Left lobe of liver (tissue), 2 donors: ENCODE data around the gene LRATD1. TPM values are rescaled to one million over a fixed set of nuclear protein-coding genes. Genes with fewer than 3 reads are reported as not detected.

Source experiments
- ATAC-seq: fragments of 200-7000 bp; cut with Tn5 transposase; one replicate; pipeline ENCODE4 v1.9.1; 2020; ENCODE audit warnings: mild to moderate bottlenecking, moderate library complexity
- DNase-seq: peaks from one replicate; pipeline ENCODE4 v3.0.0-alpha.2; 2020; ENCODE audit warnings: low spot score
- total RNA-seq: library from RNA; stranded (reverse); gene quantifications from one replicate; pipeline ENCODE4 v1.2.1, GENCODE V29; 2021
- donor health status: DM: no; HTN: no; CAD: no; lungs with moderate emphysema.
- donor health status: DM: no; HTN: yes; CAD: no.

The LRATD1 gene
- total RNA-seq, 1 donor from 2014 or later = 1.6 TPM

DNA sequence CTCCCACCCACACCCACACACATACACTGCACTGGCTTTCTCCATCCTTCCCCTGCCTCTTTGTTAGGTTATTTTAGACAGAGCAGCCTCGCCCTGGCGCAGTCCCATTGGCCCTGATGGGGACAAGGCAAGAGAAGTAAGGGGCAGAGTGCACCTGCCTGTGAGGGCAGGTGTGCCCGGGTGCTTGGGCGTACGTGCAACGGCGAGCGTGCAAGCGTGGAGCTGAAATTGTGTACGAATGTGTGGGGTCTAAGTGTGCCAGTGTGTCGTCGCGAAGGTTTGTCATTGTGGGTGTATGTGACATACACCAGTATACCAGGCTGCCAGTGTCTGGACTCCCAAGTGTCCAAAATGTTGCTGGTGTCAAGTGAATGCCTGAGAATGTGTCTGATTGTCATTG lies 544 bp downstream of the LRATD1 start:
- ATAC-seq = no peak
- DNase-seq = no peak

DNA sequence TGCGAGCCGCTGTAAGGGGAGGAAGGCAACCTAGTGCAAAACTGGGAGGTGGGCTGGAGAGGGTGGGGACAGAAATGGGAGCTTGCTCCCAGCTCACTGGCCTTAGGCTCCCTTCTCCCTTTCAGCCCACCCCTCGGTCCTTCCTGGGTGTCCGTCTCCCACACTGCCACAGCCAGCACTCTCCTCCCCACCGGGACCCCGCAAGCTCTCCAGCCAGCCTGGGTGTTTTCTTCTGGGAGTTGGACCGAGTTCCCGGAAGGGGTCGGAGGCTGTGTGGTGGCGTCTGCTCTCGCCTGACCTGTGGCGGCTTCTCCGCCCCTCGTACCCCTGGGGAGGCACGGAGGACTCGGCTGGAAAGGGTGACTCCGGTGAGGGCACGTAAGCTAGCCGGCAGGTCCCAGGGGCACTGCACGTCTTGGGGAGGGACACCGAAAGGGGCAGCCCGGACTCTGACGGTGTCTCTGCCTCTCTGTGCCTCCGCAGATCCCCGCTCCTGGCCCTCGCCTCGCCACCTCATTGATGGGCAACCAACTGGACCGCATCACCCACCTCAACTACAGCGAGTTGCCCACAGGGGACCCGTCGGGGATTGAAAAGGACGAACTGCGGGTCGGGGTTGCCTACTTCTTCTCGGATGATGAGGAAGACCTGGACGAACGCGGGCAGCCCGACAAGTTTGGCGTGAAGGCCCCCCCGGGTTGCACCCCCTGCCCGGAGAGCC lies 1.1 kb downstream of the LRATD1 start:
- DNase-seq (peak; percentile 44), ATAC-seq (no peak)

DNA sequence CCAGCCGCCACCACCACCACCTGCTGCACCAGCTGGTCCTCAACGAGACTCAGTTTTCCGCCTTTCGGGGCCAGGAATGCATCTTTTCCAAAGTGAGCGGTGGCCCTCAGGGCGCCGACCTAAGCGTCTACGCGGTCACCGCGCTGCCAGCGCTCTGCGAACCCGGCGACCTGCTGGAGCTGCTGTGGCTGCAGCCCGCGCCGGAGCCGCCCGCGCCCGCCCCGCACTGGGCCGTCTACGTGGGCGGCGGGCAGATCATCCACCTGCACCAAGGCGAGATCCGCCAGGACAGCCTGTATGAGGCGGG lies 1.6 kb downstream of the LRATD1 start:
- ATAC-seq (no peak), DNase-seq (no peak)

DNA sequence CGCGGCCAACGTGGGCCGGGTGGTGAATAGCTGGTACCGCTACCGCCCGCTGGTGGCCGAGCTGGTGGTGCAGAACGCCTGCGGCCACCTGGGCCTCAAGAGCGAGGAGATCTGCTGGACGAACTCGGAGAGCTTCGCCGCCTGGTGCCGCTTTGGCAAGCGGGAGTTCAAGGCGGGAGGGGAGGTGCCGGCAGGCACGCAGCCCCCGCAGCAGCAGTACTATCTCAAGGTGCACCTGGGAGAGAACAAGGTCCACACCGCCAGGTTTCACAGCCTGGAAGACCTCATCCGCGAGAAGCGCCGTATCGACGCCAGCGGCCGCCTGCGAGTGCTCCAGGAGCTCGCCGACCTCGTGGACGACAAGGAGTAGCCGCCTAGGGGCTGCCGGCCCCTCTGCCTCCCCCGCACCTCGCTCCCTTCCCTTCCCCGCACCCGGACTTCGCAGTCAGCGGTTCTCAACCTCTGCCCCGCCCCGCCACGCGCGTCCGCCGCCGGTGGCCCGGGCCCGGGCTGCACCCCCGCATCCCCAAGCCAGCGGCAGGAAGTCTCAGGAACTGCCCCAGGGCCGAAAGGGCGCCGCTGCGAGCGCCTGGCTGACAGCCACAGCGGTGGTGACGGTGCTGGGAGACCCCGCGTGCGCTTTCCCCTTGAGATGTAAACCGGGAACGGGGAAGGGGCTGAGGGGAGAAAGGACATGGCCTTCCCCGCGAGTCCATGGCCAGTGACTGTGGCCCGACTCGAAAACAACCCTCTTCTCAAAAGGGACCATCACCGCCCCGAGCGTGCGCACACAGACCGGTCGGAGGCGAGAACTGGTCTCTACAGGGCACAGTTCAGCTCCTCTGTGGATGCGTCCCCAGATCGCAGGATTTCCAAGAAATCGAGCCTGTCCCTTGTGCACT lies 2.2 kb downstream of the LRATD1 start:
- DNase-seq (peak; percentile 82), ATAC-seq (peak; percentile 86)

DNA sequence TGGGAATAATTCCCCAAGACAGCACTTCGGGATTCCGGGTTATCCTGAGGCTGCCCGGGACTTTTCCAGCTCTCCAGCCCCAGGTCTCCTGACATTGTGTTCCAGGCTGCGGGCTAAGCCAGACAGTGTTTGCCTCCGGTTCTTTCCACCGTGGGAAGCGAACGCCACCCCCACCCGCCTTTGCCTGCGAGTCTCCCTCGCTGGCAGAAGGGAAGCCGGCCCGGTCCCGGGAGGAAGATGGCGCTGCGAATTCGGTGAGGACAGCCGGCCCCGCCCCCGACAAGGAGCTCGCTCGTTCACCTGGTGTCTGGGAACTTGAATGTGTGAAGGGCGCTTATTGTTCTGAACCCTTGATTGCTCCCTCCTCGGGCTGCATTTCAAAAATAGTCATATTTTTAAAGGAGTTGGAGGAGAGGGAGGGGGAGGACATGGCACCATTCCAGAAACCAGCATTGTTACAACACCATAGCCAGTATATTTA lies 2.9 kb downstream of the LRATD1 start:
- DNase-seq (peak; percentile 64), ATAC-seq (peak; percentile 48)

GRCh38 chr2:14638488-14638887 lies 6.0 kb downstream of the LRATD1 start:
- ATAC-seq (no peak), DNase-seq (no peak)

- ATAC-seq (no peak), DNase-seq (no peak)
Observed at GRCh38 chr2:14641116-14641515, 8.6 kb downstream of the LRATD1 start.

GRCh38 chr2:14642499-14642898 lies 10.0 kb downstream of the LRATD1 start:
- DNase-seq = no peak
- ATAC-seq = no peak

GRCh38 chr2:14647714-14648113 lies 15.2 kb downstream of the LRATD1 start:
- no peak for ATAC-seq
- no peak for DNase-seq

- ATAC-seq (no peak), DNase-seq (no peak)
Observed at GRCh38 chr2:14650066-14650465, 17.5 kb downstream of the LRATD1 start.

- ATAC-seq = no peak
- DNase-seq = no peak
Observed at GRCh38 chr2:14654835-14655282, 22.3 kb downstream of the LRATD1 start.

DNA sequence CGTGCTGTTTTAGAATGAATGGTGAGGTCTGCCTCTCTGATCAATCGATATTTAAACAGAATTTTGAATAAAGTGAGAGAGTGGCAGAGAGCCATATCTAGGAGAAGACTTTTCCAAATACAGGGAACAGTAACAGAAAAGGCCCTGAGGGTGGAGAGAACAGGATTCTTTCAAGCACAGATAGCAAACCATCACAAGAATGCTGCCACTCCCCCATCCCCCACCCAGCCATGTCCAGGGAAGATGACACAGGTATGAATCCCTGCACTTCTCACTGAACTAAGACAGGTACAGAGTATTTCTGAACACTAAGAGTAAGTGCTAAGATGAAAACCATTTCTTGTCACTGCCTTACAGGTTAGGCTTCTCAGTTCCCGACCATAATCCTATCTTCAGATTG lies 23.6 kb downstream of the LRATD1 start:
- DNase-seq (no peak), ATAC-seq (no peak)

GRCh38 chr2:14661163-14661562 lies 28.6 kb downstream of the LRATD1 start:
- no peak for DNase-seq
- no peak for ATAC-seq

DNA sequence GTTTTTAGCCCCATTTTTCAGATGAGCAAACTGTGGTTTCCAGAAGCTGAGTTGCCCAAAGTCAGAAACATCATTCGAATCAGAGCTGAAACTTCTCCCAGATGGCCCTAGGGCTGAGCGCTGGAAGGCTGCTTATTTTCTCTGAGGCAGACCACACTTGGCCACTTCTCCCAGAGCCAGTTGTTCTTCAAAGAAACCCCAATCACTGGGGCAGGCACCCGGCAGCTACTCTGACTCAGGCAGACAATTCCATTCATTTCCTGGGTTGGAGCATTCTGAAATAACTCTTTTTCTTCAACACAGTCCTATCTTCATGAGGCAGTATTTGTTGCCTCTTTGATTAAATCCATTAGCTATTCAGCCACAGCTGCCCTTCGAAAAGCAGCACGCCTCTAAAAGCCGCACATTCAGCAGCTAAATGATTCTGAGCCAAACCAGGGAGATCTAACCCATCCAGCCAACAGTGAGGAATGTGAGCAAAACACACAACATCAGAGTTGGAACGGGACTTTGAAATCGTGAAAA lies 40.9 kb downstream of the LRATD1 start:
- ATAC-seq (no peak), DNase-seq (no peak)

DNA sequence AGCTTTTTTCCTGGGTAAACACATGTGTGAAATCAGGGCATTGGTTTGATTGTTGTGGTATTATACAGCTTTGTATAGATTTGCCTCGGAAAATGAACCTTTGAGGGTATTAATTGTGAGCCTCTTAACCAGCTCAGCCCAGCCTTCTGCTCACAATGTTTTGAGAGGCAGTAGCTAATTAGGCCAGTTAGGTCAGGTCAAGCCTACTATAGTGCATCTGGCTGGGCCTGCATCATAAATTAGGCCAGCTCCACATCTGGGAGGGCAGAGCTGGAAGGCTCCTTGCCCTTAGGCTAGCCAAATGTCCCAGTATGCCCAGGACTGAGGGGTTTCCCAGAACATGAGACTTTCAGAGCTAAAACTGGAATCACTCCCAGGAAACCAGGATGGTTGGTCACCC lies 43.0 kb downstream of the LRATD1 start:
- ATAC-seq = no peak
- DNase-seq = no peak

GRCh38 chr2:14676371-14676770 lies 43.9 kb downstream of the LRATD1 start:
- ATAC-seq (no peak), DNase-seq (no peak)

DNA sequence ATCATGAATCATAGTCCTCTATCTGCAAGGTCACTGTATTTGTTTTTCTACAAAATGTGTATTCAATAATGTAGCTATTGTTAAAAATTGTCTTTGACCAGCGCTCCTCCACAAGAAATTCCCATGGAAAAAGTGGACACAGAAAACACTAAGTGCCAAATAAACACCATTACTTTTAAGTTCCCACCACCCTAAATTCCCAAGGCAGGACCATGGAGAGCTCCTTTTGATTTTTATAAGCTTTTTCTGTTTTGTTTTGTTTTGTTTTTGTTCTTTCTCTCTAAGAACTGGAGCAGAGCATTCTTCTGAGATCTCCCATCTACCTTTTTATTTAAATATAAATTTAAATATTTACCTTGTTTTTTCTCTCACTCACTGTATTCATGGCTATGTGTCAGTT lies 44.5 kb downstream of the LRATD1 start:
- no peak for DNase-seq

GRCh38 chr2:14678761-14679160 lies 46.2 kb downstream of the LRATD1 start:
- DNase-seq = no peak
- ATAC-seq = no peak

More for the DNA sequence above, 44.5 kb downstream of the LRATD1 start:
- ATAC-seq = no peak

GRCh38 chr2:14681608-14682007 lies 49.1 kb downstream of the LRATD1 start:
- ATAC-seq (no peak), DNase-seq (no peak)
